ENCODE results near the gene SEMA6D.

Gene SEMA6D

GRCh38 chr15:47766406-47766805, 49.1 kb downstream of the SEMA6D start:
- in situ Hi-C loops (cut with HindIII; ENCODE audit: low sequenced_read_pairs) = no loop called here
- DNase-seq (ENCODE audit: low read depth) = no peak
- TF ChIP-seq CTCF (IDR thresholded peaks at IDR 0.05; ENCODE audit: low read depth, low read length, missing control alignments) = no peak
- H3K4me3 ChIP-seq (ENCODE audit: low read depth, low read length) = no peak overlapping the region

DNA sequence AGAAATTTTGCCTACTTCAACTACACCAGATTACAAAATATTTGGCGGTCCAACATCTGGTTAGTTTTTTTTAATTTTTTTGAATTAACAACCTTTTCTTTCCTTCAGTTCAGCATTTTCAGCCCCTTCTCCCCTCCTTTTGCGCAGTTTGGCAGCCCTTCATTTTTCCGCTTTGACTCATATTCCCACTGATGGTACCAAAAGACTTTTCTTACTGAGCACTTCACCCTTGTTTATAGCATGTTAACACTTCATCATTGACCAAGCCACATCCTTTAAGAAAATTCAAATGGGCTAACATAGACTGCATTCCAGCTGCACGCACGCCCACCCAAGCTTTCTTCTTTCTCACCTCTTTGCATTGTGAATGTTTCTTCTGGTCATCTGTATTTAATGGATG, 49.7 kb downstream of the SEMA6D start:
- DNase-seq (ENCODE audit: low read depth) = no peak
- H3K4me3 ChIP-seq (ENCODE audit: low read depth, low read length) = no peak overlapping the region
- in situ Hi-C loops (cut with HindIII; ENCODE audit: low sequenced_read_pairs) = no loop called here
- TF ChIP-seq CTCF (IDR thresholded peaks at IDR 0.05; ENCODE audit: low read depth, low read length, missing control alignments) = no peak

DNA sequence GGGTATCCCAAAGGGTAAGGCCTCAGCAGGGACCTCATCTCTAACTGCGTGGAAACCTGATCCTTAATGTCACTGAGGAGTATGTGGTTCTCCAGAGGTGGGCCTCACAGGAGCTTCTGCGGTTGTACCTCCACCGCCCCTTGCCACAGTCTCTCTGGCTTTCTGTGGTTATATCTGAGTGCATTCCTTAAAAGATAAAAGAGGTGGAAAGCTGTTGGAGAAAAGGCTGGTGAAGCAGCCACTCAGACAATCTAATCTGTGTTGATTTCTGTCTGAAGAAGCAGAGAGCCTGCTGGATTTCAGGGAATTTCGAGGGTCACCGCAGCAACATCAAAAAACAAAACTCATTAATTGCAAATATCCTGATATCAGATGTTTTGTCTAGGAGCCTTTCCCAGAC, 51.4 kb downstream of the SEMA6D start:
- in situ Hi-C loops (cut with HindIII; ENCODE audit: low sequenced_read_pairs) = no loop called here
- TF ChIP-seq CTCF (IDR thresholded peaks at IDR 0.05; ENCODE audit: low read depth, low read length, missing control alignments) = no peak
- no peak for DNase-seq (ENCODE audit: low read depth)
- no peak overlapping the region for H3K4me3 ChIP-seq (ENCODE audit: low read depth, low read length)

DNA sequence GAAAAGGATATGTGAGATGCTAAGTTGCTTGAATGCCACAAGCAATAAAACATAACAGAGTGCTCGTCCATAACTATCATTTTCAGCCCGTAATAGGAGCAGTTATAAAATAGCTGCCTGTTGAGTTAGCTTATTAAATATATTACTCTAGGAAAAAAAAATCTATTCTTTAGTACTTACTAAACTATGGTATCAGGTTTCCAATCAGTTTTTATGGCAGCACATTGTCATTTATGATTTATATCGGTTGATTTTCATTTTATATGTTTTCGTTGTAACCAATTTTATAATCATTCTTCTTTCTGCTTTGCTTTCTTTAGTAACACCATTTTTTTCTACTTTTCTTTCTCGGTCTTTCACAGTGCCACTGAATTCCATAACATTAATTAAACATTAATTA, 51.9 kb downstream of the SEMA6D start:
- TF ChIP-seq CTCF (IDR thresholded peaks at IDR 0.05; ENCODE audit: low read depth, low read length, missing control alignments) = no peak
- H3K4me3 ChIP-seq (ENCODE audit: low read depth, low read length) = no peak overlapping the region
- in situ Hi-C loops (cut with HindIII; ENCODE audit: low sequenced_read_pairs) = no loop called here
- DNase-seq (ENCODE audit: low read depth) = no peak

DNA sequence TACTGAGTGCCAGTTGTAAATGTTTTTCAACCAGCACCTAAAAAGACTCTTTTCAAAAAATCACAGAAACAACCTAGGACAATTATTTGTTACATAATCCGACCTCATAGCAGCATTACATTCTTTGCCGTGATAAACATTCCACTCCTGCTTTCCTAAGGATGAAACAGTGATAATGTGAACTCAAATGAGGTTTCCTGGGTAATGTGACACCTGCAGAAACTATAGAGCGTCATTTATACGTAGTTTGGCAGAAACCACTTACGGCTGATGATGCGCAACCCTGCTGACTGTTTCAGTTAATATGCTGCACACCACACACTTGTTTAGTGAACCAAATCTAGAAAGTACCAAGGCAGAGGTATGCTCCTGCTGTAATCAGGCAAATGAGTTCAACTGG, 55.8 kb downstream of the SEMA6D start:
- H3K4me3 ChIP-seq (ENCODE audit: low read depth, low read length) = no peak overlapping the region
- TF ChIP-seq CTCF (IDR thresholded peaks at IDR 0.05; ENCODE audit: low read depth, low read length, missing control alignments) = no peak
- in situ Hi-C loops (cut with HindIII; ENCODE audit: low sequenced_read_pairs) = no loop called here
- DNase-seq (ENCODE audit: low read depth) = no peak

- in situ Hi-C loops (cut with HindIII; ENCODE audit: low sequenced_read_pairs) = no loop called here
- no peak for TF ChIP-seq CTCF (IDR thresholded peaks at IDR 0.05; ENCODE audit: low read depth, low read length, missing control alignments)
- no peak for DNase-seq (ENCODE audit: low read depth)
- H3K4me3 ChIP-seq (ENCODE audit: low read depth, low read length) = no peak overlapping the region
These were observed 61.0 kb downstream of the SEMA6D start for GRCh38 chr15:47778263-47778770.

DNA sequence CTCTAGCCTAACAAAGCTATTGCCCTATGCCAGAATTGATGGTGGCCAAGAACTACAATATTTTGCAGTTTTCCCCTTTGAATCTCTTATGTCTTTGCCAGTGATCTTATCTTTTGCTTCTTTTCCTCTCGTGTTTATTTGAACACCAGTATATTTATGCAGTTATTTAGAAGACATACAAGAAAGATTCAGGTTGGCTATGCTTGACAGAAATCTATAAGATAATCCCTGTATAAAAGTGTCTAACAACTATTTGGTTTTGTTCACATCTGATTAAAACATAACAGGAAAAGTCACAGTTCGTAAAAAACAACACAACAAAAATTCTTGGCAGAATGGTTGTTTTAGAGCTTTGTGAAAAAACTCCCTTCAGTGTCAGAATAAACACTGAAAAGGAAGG, 63.7 kb downstream of the SEMA6D start:
- in situ Hi-C loops (cut with HindIII; ENCODE audit: low sequenced_read_pairs) = no loop called here
- TF ChIP-seq CTCF (IDR thresholded peaks at IDR 0.05; ENCODE audit: low read depth, low read length, missing control alignments) = no peak
- DNase-seq (ENCODE audit: low read depth) = no peak
- H3K4me3 ChIP-seq (ENCODE audit: low read depth, low read length) = no peak overlapping the region

Measured in astrocyte of the cerebellum (primary cell).